Endothelial cell of umbilical vein (primary cell): ENCODE data around the gene VTA1.

Experiments
- EZH2 ChIP-seq: IDR thresholded peaks from 2 replicates; pipeline ENCODE4 v1.6.1; 2012; ENCODE audit warnings: borderline replicate concordance, low read depth, mild to moderate bottlenecking, moderate library complexity, low read length, inconsistent platforms; ENCODE audit not compliant: severe bottlenecking
- FOS ChIP-seq: IDR thresholded peaks from 2 replicates; pipeline ENCODE4 v1.6.1; 2011; ENCODE audit warnings: mild to moderate bottlenecking, low read length, moderate library complexity, borderline replicate concordance; ENCODE audit not compliant: insufficient read depth
- GATA2 ChIP-seq: IDR thresholded peaks from 2 replicates; pipeline ENCODE4 v1.7.0; 2011; ENCODE audit warnings: low read depth, mild to moderate bottlenecking, moderate library complexity, mixed read lengths, low read length; ENCODE audit not compliant: insufficient read length, insufficient read depth
- JUN ChIP-seq: IDR thresholded peaks from 2 replicates; pipeline ENCODE4 v1.6.1; 2011; ENCODE audit warnings: borderline replicate concordance, low read depth; ENCODE audit not compliant: insufficient read length, insufficient read depth
- MYC ChIP-seq: IDR thresholded peaks from one replicate; pipeline ENCODE4 v1.6.1; 2011; ENCODE audit warnings: mild to moderate bottlenecking, low read depth, low read length
- POLR2A ChIP-seq: IDR thresholded peaks from 2 replicates; pipeline ENCODE4 v1.6.1; 2012; ENCODE audit warnings: low read depth, mild to moderate bottlenecking, control low read depth, low read length
- POLR2AphosphoS5 ChIP-seq: IDR thresholded peaks from 2 replicates; pipeline ENCODE4 v1.6.1; 2012; ENCODE audit warnings: low read depth, mild to moderate bottlenecking, control low read depth, low read length, moderate library complexity; ENCODE audit not compliant: insufficient read depth
- TF ChIP-seq, protein P1 (sequence below), 2 donors: IDR thresholded peaks; 1 replicate in 1 of 2; 2 replicates in 1 of 2; pipeline ENCODE4 v1.5.1; 2011; ENCODE audit warnings: low read length in 2 of 2, mild to moderate bottlenecking in 2 of 2, moderate library complexity in 2 of 2, control low read depth in 1 of 2, inconsistent platforms in 1 of 2, low read depth in 1 of 2; ENCODE audit not compliant: insufficient read depth in 1 of 2; ENCODE audit errors: extremely low read depth in 1 of 2

DNA sequence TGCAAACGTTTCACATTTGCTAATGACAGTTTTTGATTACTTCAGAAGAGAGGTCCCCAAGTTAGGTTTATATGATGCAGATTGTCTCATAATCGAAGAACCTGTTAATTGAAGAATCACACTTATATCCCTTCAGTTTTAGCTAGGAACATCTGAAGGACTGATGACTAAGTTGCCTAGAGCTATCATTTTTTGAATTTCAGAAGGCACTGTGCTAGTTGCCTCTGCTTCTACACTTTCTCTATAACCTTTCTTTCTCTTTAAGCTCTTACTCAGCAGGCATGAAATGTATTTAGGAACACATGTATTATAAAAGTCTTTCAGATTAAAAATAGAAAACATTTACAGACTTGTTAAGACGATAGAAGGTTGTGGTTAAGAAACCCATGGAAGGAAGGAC, 28.7 kb upstream of the VTA1 start:
- no peak for TF ChIP-seq POLR2AphosphoS5
- TF ChIP-seq, protein P1, sequence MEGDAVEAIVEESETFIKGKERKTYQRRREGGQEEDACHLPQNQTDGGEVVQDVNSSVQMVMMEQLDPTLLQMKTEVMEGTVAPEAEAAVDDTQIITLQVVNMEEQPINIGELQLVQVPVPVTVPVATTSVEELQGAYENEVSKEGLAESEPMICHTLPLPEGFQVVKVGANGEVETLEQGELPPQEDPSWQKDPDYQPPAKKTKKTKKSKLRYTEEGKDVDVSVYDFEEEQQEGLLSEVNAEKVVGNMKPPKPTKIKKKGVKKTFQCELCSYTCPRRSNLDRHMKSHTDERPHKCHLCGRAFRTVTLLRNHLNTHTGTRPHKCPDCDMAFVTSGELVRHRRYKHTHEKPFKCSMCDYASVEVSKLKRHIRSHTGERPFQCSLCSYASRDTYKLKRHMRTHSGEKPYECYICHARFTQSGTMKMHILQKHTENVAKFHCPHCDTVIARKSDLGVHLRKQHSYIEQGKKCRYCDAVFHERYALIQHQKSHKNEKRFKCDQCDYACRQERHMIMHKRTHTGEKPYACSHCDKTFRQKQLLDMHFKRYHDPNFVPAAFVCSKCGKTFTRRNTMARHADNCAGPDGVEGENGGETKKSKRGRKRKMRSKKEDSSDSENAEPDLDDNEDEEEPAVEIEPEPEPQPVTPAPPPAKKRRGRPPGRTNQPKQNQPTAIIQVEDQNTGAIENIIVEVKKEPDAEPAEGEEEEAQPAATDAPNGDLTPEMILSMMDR (IDR thresholded peaks at IDR 0.05; ENCODE audit: extremely low read depth in 1 of 2, insufficient read depth in 1 of 2, low read depth in 1 of 2, low read length in 2 of 2): no peak
- TF ChIP-seq EZH2: no peak
- TF ChIP-seq JUN: no peak
- no peak for TF ChIP-seq MYC
- no peak for TF ChIP-seq POLR2A
- no peak for TF ChIP-seq FOS
- no peak for TF ChIP-seq GATA2
